Spleen (tissue), 11 donors: ENCODE data around the gene FAM171A2. TPM values are rescaled to one million over a fixed set of nuclear protein-coding genes. Genes with fewer than 3 reads are reported as not detected.

ENCODE experiments used
- DNase-seq: peaks from one replicate; pipeline ENCODE4 v3.0.0-alpha.2; 2020
- H3K27ac ChIP-seq, 8 donors: fragments of 200-600 bp; sonication (generic) in 7 of 8; 1 replicate in 4 of 8; 2 replicates in 4 of 8; pipeline versions ENCODE4 v1.5.0 to v1.8.0; 2016 to 2021; ENCODE audit warnings: inconsistent platforms in 4 of 8, mild to moderate bottlenecking in 4 of 8, moderate library complexity in 1 of 8
- H3K27me3 ChIP-seq, 7 donors: fragments of 200-600 bp; sonication (generic) in 6 of 7; replicated peaks in 1 of 7; 1 replicate in 4 of 7; 2 replicates in 3 of 7; pipeline versions ENCODE4 v1.5.0 to v1.8.0; 2016 to 2021; ENCODE audit warnings: inconsistent platforms in 3 of 7, mild to moderate bottlenecking in 1 of 7
- H3K36me3 ChIP-seq, 6 donors: fragments of 200-600 bp; sonication (generic) in 5 of 6; 1 replicate in 4 of 6; 2 replicates in 2 of 6; pipeline versions ENCODE4 v1.5.0 to v1.8.0; 2016 to 2021; ENCODE audit warnings: inconsistent platforms in 2 of 6
- H3K4me1 ChIP-seq, 6 donors: fragments of 200-600 bp; sonication (generic) in 5 of 6; 1 replicate in 3 of 6; 2 replicates in 3 of 6; pipeline versions ENCODE4 v1.5.0 to v1.8.0; 2016 to 2021; ENCODE audit warnings: inconsistent platforms in 3 of 6
- H3K4me3 ChIP-seq, 8 donors: fragments of 200-600 bp; sonication (generic) in 7 of 8; 1 replicate in 4 of 8; 2 replicates in 4 of 8; pipeline versions ENCODE4 v1.5.0 to v1.8.0; 2016 to 2021; ENCODE audit warnings: inconsistent platforms in 4 of 8, mild to moderate bottlenecking in 4 of 8, moderate library complexity in 2 of 8
- H3K9me3 ChIP-seq, 8 donors: fragments of 200-600 bp; sonication (generic) in 7 of 8; 1 replicate in 4 of 8; 2 replicates in 4 of 8; pipeline versions ENCODE4 v1.5.0 to v1.8.0; 2016 to 2021; ENCODE audit warnings: inconsistent platforms in 4 of 8
- CTCF ChIP-seq, 11 experiments: fragments of 200-600 bp in 7 of 11; fragments of 450-650 bp in 4 of 11; sonication (generic) in 4 of 11; IDR thresholded peaks in 8 of 11; conservative IDR thresholded peaks in 3 of 11; 1 replicate in 7 of 11; 2 replicates in 4 of 11; pipeline versions ENCODE4 v1.4.0 to v1.8.0; 2016 to 2021; ENCODE audit warnings: antibody characterized with exemption in 11 of 11, inconsistent platforms in 4 of 11, mild to moderate bottlenecking in 1 of 11
- POLR2A ChIP-seq, 3 donors: fragments of 450-650 bp; IDR thresholded peaks; one replicate each; pipeline ENCODE4 v1.5.1; 2017; ENCODE audit warnings: antibody characterized with exemption in 3 of 3, mild to moderate bottlenecking in 1 of 3
- POLR2AphosphoS5 ChIP-seq, 3 donors: sonication (generic); formaldehyde crosslinking; IDR thresholded peaks; one replicate each; pipeline ENCODE4 v1.5.1; 2017; ENCODE audit warnings: antibody characterized with exemption in 3 of 3
- WGBS, 5 donors: extraction: QIAGEN DNeasy Blood & Tissue Kit in 3 of 5; methylation state at CpG; one replicate each; pipeline versions ENCODE4 v1.1.5 to v1.1.7; 2013 to 2018; 5-methylcytosine and 5-hydroxymethylcytosine counted together
- intact Hi-C: fragments of 100-400 bp; cut with DNase I; formaldehyde crosslinking; loops from one replicate; pipeline ENCODE4 v1.15.0; 2023; ENCODE audit warnings: low total_unique reads
- polyA plus RNA-seq, 3 donors: library from polyadenylated mRNA; stranded (reverse); fragments of 200-250 nt; gene quantifications; one replicate each; pipeline ENCODE4 v1.2.1, GENCODE V29; 2013
- total RNA-seq, 7 donors: library from RNA; depleted of rRNA in 3 of 7; stranded (reverse); fragments of >200 nt in 3 of 7; fragmentation: NEBNext Ultra II Directional in 4 of 7; extraction: Animal tissue kit (Norgen Biotek cat#: 25700) in 4 of 7; gene quantifications; one replicate each; pipeline versions ENCODE4 v1.1.0 to v1.2.1, GENCODE V29; 2016 to 2021
- donor health status: healthy with polysubstance abuse.
- donor health status: DM: no; HTN: no; CAD: no; lungs with moderate emphysema.
- donor health status: DM: no; HTN: no; CAD: no.
- donor health status: Bipolar disorder and iron deficiency.
- donor health status: healthy.
- donor health status: DM: no; HTN: no; CAD: no.
- donor health status: DM: yes; HTN: yes; CAD: no.

FAM171A2 gene
- total and polyA plus RNA-seq, 10 donors, result 0.11 to 2.5 (median 0.67) TPM

GRCh38 chr17:44324571-44325275, 38.9 kb downstream of the FAM171A2 start, which contains the start of gene SLC25A39:
Gene SLC25A39 (minus strand): TSS chr17:44324823. CDS start chr17:44323562, 1,261 bp downstream.
- WGBS, 5 donors, result 0 to 1% (median 1%) methylated on average over 55 to 85 of the region's 85 CpGs

GRCh38 chr17:44324092-44324570, 39.5 kb downstream of the FAM171A2 start:
- Histone ChIP-seq H3K4me3 (peak overlapping the region; percentile 84 to 99 (median 94)), H3K36me3 (peaks cover 0 to 36% (median 32%) of the 10 kb centered on the region in 6 donors), H3K27me3 (no peaks in the 10 kb centered on the region), H3K4me1 (peaks cover 15 to 64% (median 43%) of the 10 kb centered on the region in 6 donors), H3K27ac (peak overlapping the region; percentile 79 to 98 (median 93)), H3K9me3 (no peaks in the 10 kb centered on the region)
- TF ChIP-seq POLR2AphosphoS5 (IDR thresholded peaks at IDR 0.05), result no peak
- no peak for TF ChIP-seq POLR2A (IDR thresholded peaks at IDR 0.05)
- no peak for TF ChIP-seq CTCF (IDR thresholded peaks at IDR 0.05 in 8 of 11, conservative IDR thresholded peaks at IDR 0.05 in 3 of 11)
- intact Hi-C loops, result loop anchor here (2.0 kb wide), 1 partner anchor 105 kb away; the partner anchor contains the start of gene UBTF
- 2 to 5% (median 3%) methylated on average over 6 to 38 of the region's 38 CpGs for WGBS, 5 donors
- no peak for DNase-seq

More at GRCh38 chr17:44324571-44325275, 38.9 kb downstream of the FAM171A2 start, which contains the start of gene SLC25A39:
- TF ChIP-seq CTCF (IDR thresholded peaks at IDR 0.05 in 8 of 11, conservative IDR thresholded peaks at IDR 0.05 in 3 of 11) (peak in 3 of 11 experiments; percentile 0 to 6 (median 4)), POLR2AphosphoS5 (IDR thresholded peaks at IDR 0.05) (peak; percentile 69 to 89 (median 88)), POLR2A (IDR thresholded peaks at IDR 0.05) (peak in 1 of 3 donors; percentile 17)
- intact Hi-C loops, result loop anchor here (2.0 kb wide), 1 partner anchor 106 kb away; the partner anchor contains the start of gene UBTF
- peak within 1 kb of the TSS; percentile 84 to 99 (median 94) for H3K4me3 ChIP-seq
- no peaks in the 10 kb centered on the region for H3K27me3 ChIP-seq
- DNase-seq, result peak; percentile 99
- peaks cover 15 to 64% (median 43%) of the 10 kb centered on the region in 6 donors for H3K4me1 ChIP-seq
- H3K27ac ChIP-seq, result peak within 1 kb of the TSS; percentile 79 to 98 (median 93)
- H3K36me3 ChIP-seq, result peaks cover 0 to 31% (median 28%) of the 10 kb centered on the region in 6 donors
- H3K9me3 ChIP-seq, result no peaks in the 10 kb centered on the region

- no peaks in the 10 kb centered on the region for H3K9me3 ChIP-seq
- DNase-seq, result no peak
- peak overlapping the region in 2 of 8 donors; percentile 94 to 98 for H3K27ac ChIP-seq
- H3K27me3 ChIP-seq, result no peaks in the 10 kb centered on the region
- H3K4me3 ChIP-seq, result peak overlapping the region; percentile 84 to 99 (median 94)
- peaks cover 0 to 41% (median 34%) of the 10 kb centered on the region in 6 donors for H3K36me3 ChIP-seq
- H3K4me1 ChIP-seq, result peaks cover 15 to 69% (median 43%) of the 10 kb centered on the region in 6 donors
- TF ChIP-seq CTCF (IDR thresholded peaks at IDR 0.05 in 8 of 11, conservative IDR thresholded peaks at IDR 0.05 in 3 of 11) (no peak), POLR2A (IDR thresholded peaks at IDR 0.05) (no peak), POLR2AphosphoS5 (IDR thresholded peaks at IDR 0.05) (no peak)
- WGBS, 5 donors, result 67 to 78% (median 69%) methylated on average over 22 to 27 of the region's 27 CpGs
- intact Hi-C loops, result loop anchor here (2.0 kb wide), 1 partner anchor 105 kb away; the partner anchor contains the start of gene UBTF
These were observed 40.1 kb downstream of the FAM171A2 start for GRCh38 chr17:44323359-44324091.
